ENCODE measurements around the gene SHROOM2. TPM values are rescaled to one million over a fixed set of nuclear protein-coding genes. Genes with fewer than 3 reads are reported as not detected.

SHROOM2 gene
- total and polyA plus RNA-seq, 8 donors: 1.3 to 11.3 (median 3.9) TPM

DNA sequence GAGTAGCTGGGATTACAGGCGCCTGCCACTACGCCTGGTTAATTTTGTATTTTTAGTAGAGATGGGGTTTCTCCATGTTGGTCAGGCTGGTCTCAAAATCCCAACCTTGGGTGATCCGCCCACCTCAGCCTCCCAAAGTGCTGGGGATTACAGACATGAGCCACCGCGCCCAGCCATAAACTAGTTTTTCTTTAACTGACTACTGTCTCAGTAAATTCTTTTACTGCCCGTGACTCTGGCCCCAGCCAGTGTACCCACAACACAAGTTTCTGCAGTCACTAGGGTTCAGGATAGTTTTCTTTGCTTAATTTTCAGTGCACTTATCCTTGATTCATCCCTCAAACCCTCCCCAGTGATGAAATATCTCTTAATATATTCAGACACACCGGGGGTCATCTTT is 8.3 kb downstream of the SHROOM2 start:
- Histone ChIP-seq H3K9me3 (peaks cover 0 to 19% (median 9%) of the 10 kb centered on the region in 4 donors), H3K4me1 (peaks cover 0 to 3% (median 0%) of the 10 kb centered on the region in 4 donors), H3K27me3 (no peaks in the 10 kb centered on the region), H3K36me3 (no peaks in the 10 kb centered on the region), H3K27ac (no peak overlapping the region), H3K4me3 (no peak overlapping the region)
- TF ChIP-seq POLR2AphosphoS5 (IDR thresholded peaks at IDR 0.05): no peak
- intact Hi-C loops (cut with DNase I; ENCODE audit: low total_unique reads): no loop called here
- 89 to 96% (median 91%) methylated on average over 7 of the region's 7 CpGs for WGBS, 5 donors
- no peak for DNase-seq

DNA sequence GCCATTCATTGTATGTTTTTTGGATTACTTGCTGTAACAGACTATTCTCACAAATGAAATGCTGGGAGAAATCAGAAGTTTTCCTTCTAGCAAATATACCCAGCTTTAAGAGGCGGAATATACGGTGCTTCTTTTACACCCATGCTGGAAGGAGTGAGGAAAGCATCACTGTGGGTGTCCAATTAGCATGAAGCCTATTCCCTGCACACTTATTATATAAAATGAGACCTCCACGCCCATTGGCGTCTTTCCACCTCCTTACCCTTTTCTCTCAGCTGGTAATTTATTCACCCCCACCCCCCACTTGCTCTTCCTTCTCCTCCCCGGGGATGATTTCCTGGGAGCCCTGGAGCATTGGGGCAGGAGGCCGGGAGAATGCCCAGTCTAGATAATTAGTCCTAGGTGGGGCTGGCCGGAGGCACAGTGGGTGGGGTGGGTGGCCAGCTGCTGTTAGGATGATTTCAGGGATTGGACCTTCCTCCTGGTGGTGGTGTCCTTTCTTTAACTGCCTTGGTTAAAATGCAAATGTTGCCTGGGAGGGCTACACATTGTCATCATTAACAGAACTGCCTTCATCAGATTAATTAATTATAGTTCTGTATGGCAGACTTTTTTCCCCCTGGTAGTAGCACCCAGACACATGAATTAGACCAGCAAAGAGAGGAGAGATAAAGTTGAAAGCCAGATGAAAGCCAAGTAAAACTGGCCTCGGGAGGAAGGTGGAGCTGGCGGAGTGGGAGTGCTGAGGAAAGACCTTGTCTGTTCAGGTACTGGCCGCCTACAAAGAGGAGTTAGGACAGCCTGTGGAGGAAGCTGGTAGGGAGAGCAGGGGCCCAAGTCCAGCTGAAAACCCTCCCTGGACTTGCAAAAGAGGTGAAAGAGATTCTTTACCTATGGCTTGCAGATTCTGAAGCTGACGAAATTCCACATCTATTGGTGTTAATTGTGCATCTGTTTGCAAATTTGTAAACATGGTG is 11.4 kb downstream of the SHROOM2 start:
- WGBS, 5 donors: 54 to 81% (median 66%) methylated on average over 10 to 11 of the region's 11 CpGs
- intact Hi-C loops (cut with DNase I; ENCODE audit: low total_unique reads): no loop called here
- no peak for DNase-seq

DNA sequence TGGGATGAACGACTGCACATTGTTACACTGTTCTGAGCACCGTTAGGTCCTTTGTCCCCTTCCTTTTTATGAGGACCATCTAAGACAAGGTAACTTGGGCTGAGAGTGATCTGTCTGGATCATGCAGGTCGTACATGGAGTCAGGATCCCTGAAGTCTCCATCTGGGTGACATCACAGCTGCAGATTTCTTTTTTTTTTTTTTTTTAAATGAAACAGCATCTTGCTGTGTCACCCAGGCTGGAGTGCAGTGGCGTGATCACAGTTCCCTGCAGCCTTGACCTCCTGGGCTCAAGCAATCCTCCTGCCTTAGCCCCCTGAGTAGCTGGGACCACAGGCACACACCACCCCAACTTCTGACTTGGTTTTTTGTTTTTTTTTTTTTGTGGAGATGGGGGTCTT is 16.5 kb downstream of the SHROOM2 start:
- no peak for TF ChIP-seq POLR2AphosphoS5 (IDR thresholded peaks at IDR 0.05)
- TF ChIP-seq POLR2A (IDR thresholded peaks at IDR 0.05): no peak
- TF ChIP-seq, protein P1, sequence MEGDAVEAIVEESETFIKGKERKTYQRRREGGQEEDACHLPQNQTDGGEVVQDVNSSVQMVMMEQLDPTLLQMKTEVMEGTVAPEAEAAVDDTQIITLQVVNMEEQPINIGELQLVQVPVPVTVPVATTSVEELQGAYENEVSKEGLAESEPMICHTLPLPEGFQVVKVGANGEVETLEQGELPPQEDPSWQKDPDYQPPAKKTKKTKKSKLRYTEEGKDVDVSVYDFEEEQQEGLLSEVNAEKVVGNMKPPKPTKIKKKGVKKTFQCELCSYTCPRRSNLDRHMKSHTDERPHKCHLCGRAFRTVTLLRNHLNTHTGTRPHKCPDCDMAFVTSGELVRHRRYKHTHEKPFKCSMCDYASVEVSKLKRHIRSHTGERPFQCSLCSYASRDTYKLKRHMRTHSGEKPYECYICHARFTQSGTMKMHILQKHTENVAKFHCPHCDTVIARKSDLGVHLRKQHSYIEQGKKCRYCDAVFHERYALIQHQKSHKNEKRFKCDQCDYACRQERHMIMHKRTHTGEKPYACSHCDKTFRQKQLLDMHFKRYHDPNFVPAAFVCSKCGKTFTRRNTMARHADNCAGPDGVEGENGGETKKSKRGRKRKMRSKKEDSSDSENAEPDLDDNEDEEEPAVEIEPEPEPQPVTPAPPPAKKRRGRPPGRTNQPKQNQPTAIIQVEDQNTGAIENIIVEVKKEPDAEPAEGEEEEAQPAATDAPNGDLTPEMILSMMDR (IDR thresholded peaks at IDR 0.05): no peak
- TF ChIP-seq EP300 (IDR thresholded peaks at IDR 0.05): no peak
- intact Hi-C loops (cut with DNase I; ENCODE audit: low total_unique reads): no loop called here
- WGBS, 5 donors: 69 to 90% (median 84%) methylated on average over 4 of the region's 4 CpGs
- H3K27me3 ChIP-seq: no peaks in the 10 kb centered on the region
- H3K27ac ChIP-seq: no peak overlapping the region
- DNase-seq: no peak
- no peak overlapping the region for H3K4me3 ChIP-seq
- H3K9me3 ChIP-seq: peaks cover 0 to 18% (median 8%) of the 10 kb centered on the region in 4 donors
- H3K4me1 ChIP-seq: no peaks in the 10 kb centered on the region
- H3K36me3 ChIP-seq: no peaks in the 10 kb centered on the region

More for the DNA sequence above, 11.4 kb downstream of the SHROOM2 start:
- H3K4me1 ChIP-seq: no peaks in the 10 kb centered on the region
- TF ChIP-seq POLR2A (IDR thresholded peaks at IDR 0.05) (no peak), POLR2AphosphoS5 (IDR thresholded peaks at IDR 0.05) (no peak), EP300 (IDR thresholded peaks at IDR 0.05) (no peak)
- TF ChIP-seq, protein P1 (IDR thresholded peaks at IDR 0.05): no peak
- H3K9me3 ChIP-seq: peaks cover 0 to 34% (median 17%) of the 10 kb centered on the region in 4 donors
- no peak overlapping the region for H3K27ac ChIP-seq
- H3K27me3 ChIP-seq: no peaks in the 10 kb centered on the region
- no peaks in the 10 kb centered on the region for H3K36me3 ChIP-seq
- no peak overlapping the region for H3K4me3 ChIP-seq

DNA sequence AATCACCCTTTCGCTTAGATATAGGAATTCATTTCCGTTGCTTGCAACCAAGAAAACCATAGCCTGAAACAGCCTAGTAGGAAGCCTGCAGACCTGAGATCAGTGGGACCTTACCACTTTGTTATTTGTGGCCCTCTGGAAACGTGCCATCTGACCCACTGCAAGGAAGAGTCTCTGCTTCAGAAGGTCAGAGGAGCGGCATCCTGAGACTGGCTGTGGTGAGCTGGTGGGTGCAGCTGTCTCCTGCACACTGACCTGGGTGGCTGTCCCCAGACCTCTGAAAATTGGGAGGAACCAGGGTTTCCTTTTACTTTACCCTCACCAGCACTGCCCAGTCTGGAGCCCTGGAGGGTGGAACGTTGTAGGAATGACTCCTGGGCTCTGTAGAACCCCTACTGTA is 18.2 kb downstream of the SHROOM2 start:
- no peaks in the 10 kb centered on the region for H3K27me3 ChIP-seq
- intact Hi-C loops (cut with DNase I; ENCODE audit: low total_unique reads): no loop called here
- H3K9me3 ChIP-seq: peaks cover 0 to 16% (median 8%) of the 10 kb centered on the region in 4 donors
- TF ChIP-seq POLR2AphosphoS5 (IDR thresholded peaks at IDR 0.05) (no peak), POLR2A (IDR thresholded peaks at IDR 0.05) (no peak), EP300 (IDR thresholded peaks at IDR 0.05) (no peak)
- TF ChIP-seq, protein P1 (IDR thresholded peaks at IDR 0.05): no peak
- no peak overlapping the region for H3K4me3 ChIP-seq
- no peaks in the 10 kb centered on the region for H3K4me1 ChIP-seq
- H3K36me3 ChIP-seq: no peaks in the 10 kb centered on the region
- 75 to 88% (median 82%) methylated on average over 5 of the region's 5 CpGs; no CpG with 5 or more reads in 1 of the 5 donors for WGBS, 5 donors
- DNase-seq: no peak
- no peak overlapping the region for H3K27ac ChIP-seq
